Tibial nerve (tissue), 4 donors: ENCODE data around the gene CRHR2.

Experiments used
- EP300 ChIP-seq, 2 donors: sonication (generic); formaldehyde crosslinking; IDR thresholded peaks; one replicate each; pipeline ENCODE4 v1.6.1; 2017; ENCODE audit warnings: antibody characterized with exemption in 2 of 2, mild to moderate bottlenecking in 1 of 2
- TF ChIP-seq, protein P1 (sequence below), 5 experiments: fragments of 200-600 bp in 3 of 5; fragments of 450-650 bp in 2 of 5; sonication (generic) in 3 of 5; IDR thresholded peaks; one replicate each; pipeline ENCODE4 v1.5.1; 2016 to 2019; ENCODE audit warnings: antibody characterized with exemption in 5 of 5, mild to moderate bottlenecking in 3 of 5, moderate library complexity in 2 of 5

DNA sequence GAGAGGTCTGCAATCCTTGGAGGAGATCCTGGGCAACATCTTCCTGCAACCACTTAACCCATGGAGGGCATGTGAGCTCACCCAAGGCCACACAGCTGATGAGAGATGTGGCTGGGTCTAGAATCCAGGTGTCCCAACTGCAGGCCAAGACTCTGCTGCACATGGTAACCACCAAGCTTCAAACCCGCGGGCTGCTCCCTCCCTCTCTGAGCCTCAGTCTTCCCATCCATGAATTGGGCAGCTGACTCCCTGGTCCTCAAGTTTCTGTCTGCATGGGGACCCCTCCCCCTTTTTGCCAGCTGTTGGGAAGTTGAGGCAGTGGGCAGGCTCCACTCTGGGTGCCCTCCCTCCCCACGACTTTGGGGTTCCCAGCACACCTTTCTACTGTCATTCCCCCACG, 48.7 kb upstream of the CRHR2 start:
- no peak for TF ChIP-seq EP300 (IDR thresholded peaks at IDR 0.05)
- TF ChIP-seq, protein P1, sequence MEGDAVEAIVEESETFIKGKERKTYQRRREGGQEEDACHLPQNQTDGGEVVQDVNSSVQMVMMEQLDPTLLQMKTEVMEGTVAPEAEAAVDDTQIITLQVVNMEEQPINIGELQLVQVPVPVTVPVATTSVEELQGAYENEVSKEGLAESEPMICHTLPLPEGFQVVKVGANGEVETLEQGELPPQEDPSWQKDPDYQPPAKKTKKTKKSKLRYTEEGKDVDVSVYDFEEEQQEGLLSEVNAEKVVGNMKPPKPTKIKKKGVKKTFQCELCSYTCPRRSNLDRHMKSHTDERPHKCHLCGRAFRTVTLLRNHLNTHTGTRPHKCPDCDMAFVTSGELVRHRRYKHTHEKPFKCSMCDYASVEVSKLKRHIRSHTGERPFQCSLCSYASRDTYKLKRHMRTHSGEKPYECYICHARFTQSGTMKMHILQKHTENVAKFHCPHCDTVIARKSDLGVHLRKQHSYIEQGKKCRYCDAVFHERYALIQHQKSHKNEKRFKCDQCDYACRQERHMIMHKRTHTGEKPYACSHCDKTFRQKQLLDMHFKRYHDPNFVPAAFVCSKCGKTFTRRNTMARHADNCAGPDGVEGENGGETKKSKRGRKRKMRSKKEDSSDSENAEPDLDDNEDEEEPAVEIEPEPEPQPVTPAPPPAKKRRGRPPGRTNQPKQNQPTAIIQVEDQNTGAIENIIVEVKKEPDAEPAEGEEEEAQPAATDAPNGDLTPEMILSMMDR (IDR thresholded peaks at IDR 0.05): no peak
